GM18873 (cell line): ENCODE results near the gene CACNA1C.

Experiments used
- ATAC-seq: cut with Tn5 transposase; IDR thresholded peaks from one replicate; pipeline ENCODE4 v1.9.1; 2021; ENCODE audit warnings: mild to moderate bottlenecking, moderate library complexity, moderate number of reproducible peaks; ENCODE audit not compliant: unreplicated experiment, low FRiP score

The CACNA1C gene

GRCh38 chr12:2302711-2303580 is 250.2 kb downstream of the CACNA1C start:
- ATAC-seq, result no peak

DNA sequence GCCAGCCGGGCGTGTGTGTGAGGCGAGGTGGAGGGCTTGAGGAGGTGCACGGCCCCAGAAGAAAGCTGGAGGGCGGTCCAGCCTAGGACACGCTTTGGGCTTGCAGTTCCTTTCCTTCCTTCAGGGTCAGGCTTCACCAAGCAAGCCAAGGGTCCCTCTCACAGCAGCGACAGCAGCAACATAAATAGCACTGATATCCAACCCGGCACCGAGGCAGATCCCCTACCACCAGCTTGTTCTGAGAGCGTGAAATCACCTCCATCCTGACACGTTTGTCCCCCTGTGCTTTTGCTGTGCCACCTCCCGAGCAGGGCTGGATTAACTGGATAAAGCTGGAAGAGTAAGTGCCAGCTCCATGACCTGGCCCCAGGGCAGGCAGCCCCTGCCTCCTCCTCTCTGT is 251.4 kb downstream of the CACNA1C start:
- ATAC-seq, result no peak

DNA sequence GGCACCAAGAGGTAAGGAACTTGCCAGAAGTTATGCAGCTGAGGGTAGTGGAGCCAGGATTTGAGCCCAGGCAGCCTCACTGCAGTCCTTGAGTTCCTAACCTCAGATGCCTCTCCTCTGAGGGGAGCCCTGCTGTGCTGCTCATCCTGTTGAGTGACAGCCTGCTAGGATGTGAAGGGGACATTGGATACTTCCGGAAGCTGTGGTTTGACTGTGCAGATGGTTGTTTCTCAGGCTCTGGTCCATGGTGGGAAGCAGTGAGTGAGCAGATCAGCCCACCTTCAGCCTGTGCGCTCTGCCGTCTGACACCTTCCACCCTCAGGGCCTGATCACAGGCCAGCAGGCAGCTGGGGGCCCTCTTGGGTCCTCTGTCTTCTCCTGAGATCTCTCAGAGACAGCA is 253.2 kb downstream of the CACNA1C start:
- ATAC-seq, result no peak

- ATAC-seq, result no peak
Observed at GRCh38 chr12:2306735-2307134, 253.9 kb downstream of the CACNA1C start.

DNA sequence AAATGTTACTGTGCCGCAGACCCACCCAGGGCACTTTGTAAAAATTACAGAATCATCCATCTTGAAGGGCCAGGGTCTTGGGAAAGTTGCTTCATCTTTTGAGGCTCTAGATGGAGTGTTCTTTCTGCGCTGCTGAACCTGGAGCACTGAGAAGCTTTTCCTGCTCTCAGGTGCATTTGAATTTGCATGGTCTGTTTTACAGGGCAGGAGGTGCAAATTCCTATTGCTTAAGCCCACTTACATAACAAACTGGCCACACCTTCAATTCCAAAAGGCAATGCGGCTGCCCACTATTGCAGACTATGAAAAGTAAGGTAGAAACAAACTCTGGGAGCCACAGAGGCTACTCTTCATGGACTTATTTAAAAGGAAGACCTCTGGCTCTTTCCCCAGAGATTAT is 254.8 kb downstream of the CACNA1C start:
- ATAC-seq, result no peak

- ATAC-seq, result no peak
Observed at GRCh38 chr12:2309647-2310046, 256.9 kb downstream of the CACNA1C start.

- ATAC-seq, result no peak
Observed at GRCh38 chr12:2311020-2311778, 258.4 kb downstream of the CACNA1C start.

DNA sequence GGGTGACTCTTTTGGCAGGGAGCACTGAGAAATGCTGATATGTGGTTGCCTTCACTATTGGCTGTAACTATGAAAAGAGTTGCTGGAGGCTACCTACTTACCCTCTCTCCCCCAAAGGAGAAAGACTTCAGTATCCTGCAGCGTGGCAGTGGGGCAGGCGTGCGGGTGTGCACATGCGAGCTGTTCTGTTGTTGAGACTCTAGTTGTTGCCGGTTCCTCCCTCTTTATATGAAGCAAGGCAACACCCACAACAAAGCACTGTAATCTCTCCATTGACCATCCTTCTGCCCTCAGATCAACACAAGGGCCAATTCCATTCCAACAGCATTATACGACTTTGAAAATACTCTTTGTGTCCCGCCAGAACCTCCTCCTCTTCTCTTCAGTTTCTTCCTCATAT is 259.4 kb downstream of the CACNA1C start:
- ATAC-seq, result no peak

GRCh38 chr12:2312770-2313169 is 260.0 kb downstream of the CACNA1C start:
- ATAC-seq, result no peak

DNA sequence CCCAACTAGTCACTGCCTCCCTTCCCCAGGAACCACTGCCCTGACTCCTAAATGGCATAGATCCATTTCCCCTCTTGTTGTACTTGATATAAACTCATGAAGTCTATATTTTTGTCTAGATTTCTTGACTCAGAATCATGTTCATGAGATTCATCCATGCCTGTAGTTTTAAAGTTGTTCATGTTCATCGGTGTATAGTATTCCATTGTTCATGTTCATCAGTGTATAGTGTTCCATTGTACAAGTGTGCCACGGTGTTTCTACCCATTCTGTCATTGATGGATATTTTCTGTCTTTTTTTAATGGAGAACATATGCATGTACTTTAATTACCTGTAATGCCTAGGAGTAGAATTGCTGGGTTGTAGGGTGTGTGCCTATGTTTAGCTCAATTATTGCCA is 261.7 kb downstream of the CACNA1C start:
- no peak for ATAC-seq

- no peak for ATAC-seq
Observed at GRCh38 chr12:2317772-2318171, 265.0 kb downstream of the CACNA1C start.

DNA sequence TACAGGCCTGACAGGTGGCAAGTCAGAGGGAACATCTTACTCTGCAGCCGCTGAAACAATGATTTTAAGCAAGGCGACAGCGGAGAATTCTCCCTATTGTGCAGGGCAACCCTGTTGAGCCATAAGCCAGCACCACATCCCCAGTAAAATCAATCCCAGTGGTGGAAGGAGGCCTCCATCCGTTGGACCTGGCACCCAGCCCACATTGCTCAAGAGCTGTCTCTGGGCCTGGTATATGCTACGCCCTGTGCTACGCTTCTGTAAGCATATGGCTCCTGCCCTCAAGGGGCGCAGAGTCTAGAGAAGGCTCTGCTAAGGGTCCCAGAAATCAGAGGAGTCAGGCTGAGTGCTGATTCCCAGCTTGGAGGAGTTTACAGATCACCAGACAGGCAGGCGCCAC is 265.5 kb downstream of the CACNA1C start:
- no peak for ATAC-seq

- ATAC-seq, result no peak
Observed at GRCh38 chr12:2319136-2319535, 266.3 kb downstream of the CACNA1C start.

GRCh38 chr12:2319737-2320506 is 267.1 kb downstream of the CACNA1C start:
- ATAC-seq, result no peak

DNA sequence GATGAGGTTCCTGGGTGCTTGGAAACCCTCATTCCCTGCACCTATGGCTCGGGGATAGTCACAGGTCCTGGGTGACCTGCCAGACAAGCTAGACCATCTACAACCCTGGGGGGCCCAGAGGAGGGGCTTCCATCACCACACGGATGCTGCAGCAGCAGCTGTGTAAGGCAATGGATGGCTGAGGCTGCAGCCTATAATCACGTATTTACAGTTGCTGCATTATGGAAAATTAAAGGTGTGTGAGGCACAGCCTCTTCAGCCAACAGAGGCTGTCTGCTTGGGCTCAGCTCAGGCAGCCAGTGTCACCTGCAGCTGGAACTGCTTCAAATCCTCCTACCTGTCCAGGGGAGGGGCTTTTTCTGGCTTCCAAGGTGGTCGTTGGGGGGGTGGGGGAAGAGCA is 268.1 kb downstream of the CACNA1C start:
- no peak for ATAC-seq

- ATAC-seq, result no peak
Observed at GRCh38 chr12:2322554-2323120, 269.9 kb downstream of the CACNA1C start.

DNA sequence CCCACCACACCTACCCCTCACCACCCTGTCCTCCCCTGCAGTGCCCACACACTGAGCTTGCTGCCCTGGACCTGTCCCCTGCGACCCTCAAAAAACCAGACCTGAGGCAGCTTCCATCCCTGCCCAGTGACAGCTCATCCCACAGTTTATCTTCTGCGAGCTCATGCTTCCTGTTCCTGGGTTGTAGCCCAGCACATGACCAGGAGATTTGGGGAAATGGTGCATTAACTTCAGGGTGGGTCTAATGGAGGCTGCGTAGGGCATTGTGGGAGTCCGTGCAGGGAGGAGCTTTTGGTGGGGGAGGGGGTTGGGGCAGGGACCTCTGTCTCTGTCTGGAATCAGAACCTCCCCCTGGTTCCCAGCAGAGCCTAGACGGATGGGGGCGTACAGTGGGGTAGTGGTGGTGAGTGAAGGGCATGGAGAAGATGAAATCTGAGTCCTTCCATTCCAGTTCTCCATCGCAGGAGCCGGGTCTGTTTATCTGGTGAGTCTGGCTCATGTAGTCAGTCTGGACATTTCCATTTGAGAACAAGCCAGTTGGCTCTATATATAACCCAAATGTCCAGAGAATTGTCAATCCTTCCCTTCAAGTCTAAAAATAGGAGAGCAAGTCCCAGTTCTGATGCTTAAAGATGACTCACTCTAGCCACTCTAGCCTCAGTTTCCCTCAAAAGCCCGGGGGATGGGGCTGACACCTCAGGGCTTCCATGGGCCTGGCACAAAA is 270.9 kb downstream of the CACNA1C start:
- no peak for ATAC-seq

DNA sequence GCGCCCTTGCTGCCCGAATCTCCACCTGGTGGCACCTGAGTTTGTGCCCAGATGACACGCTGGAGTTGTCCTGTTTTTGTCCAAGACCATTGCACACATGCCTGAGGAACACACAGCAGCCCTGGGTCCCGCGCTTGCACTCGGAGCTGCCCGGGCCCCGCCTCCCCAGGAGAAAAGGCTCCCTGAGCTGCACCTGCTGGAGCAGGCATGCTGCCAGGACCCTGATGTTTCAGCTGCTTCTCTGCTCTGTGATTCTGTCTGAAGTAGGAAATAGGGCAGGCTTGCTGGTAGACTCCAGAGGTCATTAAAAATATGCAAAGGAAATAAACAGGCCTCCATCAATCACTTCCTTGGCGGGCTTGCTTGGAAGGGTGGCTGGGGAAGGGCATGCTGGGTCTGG is 271.6 kb downstream of the CACNA1C start:
- no peak for ATAC-seq

- ATAC-seq, result no peak
Observed at GRCh38 chr12:2325519-2325918, 272.7 kb downstream of the CACNA1C start.

- no peak for ATAC-seq
Observed at GRCh38 chr12:2326470-2326869, 273.7 kb downstream of the CACNA1C start.
